Spinal cord (tissue), 10 donors: Measurements from ENCODE around the gene TK2. TPM values are rescaled to one million over a fixed set of nuclear protein-coding genes. Genes with fewer than 3 reads are reported as not detected.
A peak's percentile ranks its signal among the peaks of the same experiment; 100 is the strongest.
"Not testable (repeated sequence)": the region's sequence is repeated elsewhere in the genome, so short reads cannot be mapped to it uniquely, and the experiment has no call there.

Experiments
- DNase-seq, 6 donors: peaks; one replicate each; pipeline versions ENCODE4 v3.0.0 to v3.0.0-alpha.2; 2013 to 2015; ENCODE audit warnings: low spot score in 6 of 6, low read depth in 4 of 6
- H3K27ac ChIP-seq: one replicate; pipeline ENCODE4 v1.5.1; 2013; ENCODE audit warnings: low read depth, low read length, control low read depth
- H3K27me3 ChIP-seq: one replicate; pipeline ENCODE4 v1.6.1; 2013; ENCODE audit warnings: low read length; ENCODE audit not compliant: control insufficient read depth, insufficient read depth
- H3K36me3 ChIP-seq: one replicate; pipeline ENCODE4 v1.6.1; 2013; ENCODE audit warnings: low read length; ENCODE audit not compliant: control insufficient read depth, insufficient read depth
- H3K4me1 ChIP-seq: one replicate; pipeline ENCODE4 v1.6.1; 2013; ENCODE audit warnings: low read length; ENCODE audit not compliant: control insufficient read depth, insufficient read depth
- H3K4me3 ChIP-seq: one replicate; pipeline ENCODE4 v1.5.1; 2013; ENCODE audit warnings: low read depth, low read length, control low read depth
- H3K9me3 ChIP-seq: one replicate; pipeline ENCODE4 v1.6.1; 2013; ENCODE audit warnings: low read length; ENCODE audit not compliant: control insufficient read depth, insufficient read depth
- WGBS: methylation state at CpG from one replicate; pipeline ENCODE4 v1.1.5; 2013; ENCODE audit warnings: missing lambda C conversion rate; ENCODE audit not compliant: insufficient coverage; 5-methylcytosine and 5-hydroxymethylcytosine counted together
- polyA plus RNA-seq, 2 donors: library from polyadenylated mRNA; unstranded; fragments of 120-200 nt; gene quantifications; one replicate each; pipeline ENCODE4 v1.2.1, GENCODE V29; 2013; ENCODE audit not compliant: insufficient read length in 2 of 2
- total RNA-seq, 2 donors: library from RNA; depleted of rRNA in 1 of 2; stranded (reverse); fragments of 120-200 nt in 1 of 2; fragments of >200 nt in 1 of 2; gene quantifications; one replicate each; pipeline versions ENCODE4 v1.2.3 to v1.2.4, GENCODE V29; 2013 to 2014
- donor health status: healthy.

The TK2 gene
- total and polyA plus RNA-seq, 4 donors, result 32.6 to 42.8 (median 38.2) TPM

DNA sequence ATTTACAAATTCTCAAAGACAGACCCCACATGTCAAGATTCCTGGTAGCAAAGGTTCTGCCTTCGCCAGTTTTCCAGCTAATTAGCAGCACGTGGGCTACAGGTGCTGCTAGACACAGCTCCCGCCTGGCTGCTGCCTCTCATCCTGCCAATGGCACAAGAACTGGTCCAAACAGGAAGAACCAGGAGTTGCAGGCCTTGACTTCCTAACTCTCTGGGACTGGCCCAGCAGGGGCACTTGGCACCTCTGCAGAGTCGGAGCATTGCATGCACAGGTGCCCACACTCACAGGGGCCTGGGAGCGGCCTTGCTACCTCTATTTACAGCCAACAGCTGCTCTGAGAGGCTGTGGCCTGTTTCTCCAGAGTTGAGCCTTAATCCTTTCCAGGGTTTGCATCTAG lies 39.6 kb downstream of the TK2 start:
- H3K4me1 ChIP-seq, result peaks cover 31% of the 10 kb centered on the region
- DNase-seq, result no peak
- no peaks in the 10 kb centered on the region for H3K27me3 ChIP-seq
- H3K36me3 ChIP-seq, result peaks cover 45% of the 10 kb centered on the region
- no peak overlapping the region for H3K4me3 ChIP-seq
- WGBS, result 76% methylated on average over 5 of the region's 5 CpGs
- peak overlapping the region; percentile 42 for H3K27ac ChIP-seq
- no peaks in the 10 kb centered on the region for H3K9me3 ChIP-seq

DNA sequence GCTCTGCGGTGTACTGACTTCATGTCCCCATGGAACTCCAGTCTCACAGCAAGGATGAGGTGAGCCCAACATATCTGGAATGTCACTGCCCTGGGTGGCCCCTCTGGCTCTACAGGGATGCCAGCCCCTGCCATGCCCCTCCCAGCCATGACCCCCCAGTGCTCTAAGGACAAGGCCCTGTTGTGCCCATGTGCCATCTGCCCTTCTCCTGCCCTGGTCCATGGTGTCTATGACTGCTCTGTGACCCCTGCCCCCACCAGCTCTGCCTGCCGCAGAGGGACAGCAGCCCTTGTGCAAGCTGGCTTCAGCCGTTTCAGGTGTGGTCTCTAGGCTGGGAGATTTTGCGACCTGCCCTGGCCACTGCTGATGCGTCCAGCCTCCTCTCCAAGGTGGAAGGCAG lies 40.3 kb downstream of the TK2 start:
- no peaks in the 10 kb centered on the region for H3K9me3 ChIP-seq
- H3K27ac ChIP-seq, result no peak overlapping the region
- no peak for DNase-seq
- peaks cover 31% of the 10 kb centered on the region for H3K4me1 ChIP-seq
- peaks cover 42% of the 10 kb centered on the region for H3K36me3 ChIP-seq
- H3K4me3 ChIP-seq, result no peak overlapping the region
- no peaks in the 10 kb centered on the region for H3K27me3 ChIP-seq
- 67% methylated on average over 3 of the region's 5 CpGs for WGBS

DNA sequence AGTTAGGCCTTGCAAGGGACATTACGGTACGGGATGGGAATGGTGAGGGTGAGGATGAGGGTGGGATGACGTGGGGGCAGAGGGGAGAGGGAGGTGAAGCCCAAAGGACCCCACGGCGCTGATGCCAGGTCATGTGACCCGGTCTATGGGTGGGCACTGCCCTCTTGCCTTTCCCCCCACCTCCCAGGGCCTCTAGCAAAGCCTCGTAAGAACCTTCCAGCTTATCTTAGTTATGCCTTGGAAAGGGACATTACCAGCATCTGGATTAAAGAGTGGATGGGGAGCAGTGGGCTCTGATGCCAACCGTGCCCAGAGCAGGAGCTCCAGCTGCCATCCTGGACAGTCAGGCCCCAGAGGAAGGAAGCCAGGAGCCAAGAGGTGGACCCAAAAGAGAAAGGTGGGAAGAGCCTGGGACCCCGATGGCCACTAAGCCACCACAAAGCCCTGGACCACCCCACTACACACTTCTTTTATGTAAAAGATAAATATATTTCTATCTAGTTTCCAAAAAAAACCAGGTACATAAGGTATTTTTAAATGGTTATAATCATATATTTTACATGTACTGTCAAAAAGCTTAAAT lies 40.9 kb downstream of the TK2 start:
- H3K4me1 ChIP-seq, result peaks cover 31% of the 10 kb centered on the region
- peaks cover 38% of the 10 kb centered on the region for H3K36me3 ChIP-seq
- H3K4me3 ChIP-seq, result no peak overlapping the region
- no peaks in the 10 kb centered on the region for H3K27me3 ChIP-seq
- DNase-seq, result no peak
- 95% methylated on average over 3 of the region's 9 CpGs for WGBS
- no peaks in the 10 kb centered on the region for H3K9me3 ChIP-seq
- H3K27ac ChIP-seq, result no peak overlapping the region

DNA sequence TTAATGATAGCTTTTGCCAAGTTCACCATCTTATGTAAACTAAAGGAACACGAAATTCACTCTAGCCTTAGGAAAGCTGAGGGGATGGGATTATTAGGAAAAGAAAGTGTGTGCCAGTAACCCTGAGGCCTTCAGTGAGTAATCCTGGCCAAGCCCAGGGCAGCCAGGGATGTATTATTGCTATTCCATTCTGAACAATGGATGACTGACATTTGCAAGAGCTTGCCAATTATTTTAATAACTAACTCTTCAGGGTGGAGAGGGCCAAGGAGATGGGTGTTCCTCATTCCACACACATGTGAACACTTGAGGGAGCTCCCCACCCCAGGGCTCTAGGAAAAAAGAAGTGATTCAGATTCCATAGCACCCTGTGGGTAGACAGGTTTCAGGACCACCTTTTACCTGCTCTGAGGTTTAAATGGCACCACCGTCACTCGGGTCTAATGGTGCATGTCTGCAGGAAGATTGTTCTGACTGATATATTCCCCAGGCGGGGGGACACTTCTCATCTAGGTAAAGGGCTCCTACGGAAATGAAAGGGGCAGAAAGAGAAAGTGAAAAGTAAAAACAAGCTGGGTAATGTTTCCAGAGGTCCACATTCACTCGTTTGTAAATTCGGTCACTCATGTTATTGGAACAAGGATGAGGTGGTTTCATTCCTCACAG lies 41.5 kb downstream of the TK2 start:
- Histone ChIP-seq H3K27ac (no peak overlapping the region), H3K4me1 (peaks cover 31% of the 10 kb centered on the region), H3K9me3 (no peaks in the 10 kb centered on the region), H3K36me3 (peaks cover 31% of the 10 kb centered on the region), H3K27me3 (no peaks in the 10 kb centered on the region), H3K4me3 (no peak overlapping the region)
- WGBS, result 94% methylated on average over 6 of the region's 7 CpGs
- DNase-seq, result peak in 1 of 6 donors; percentile 53

DNA sequence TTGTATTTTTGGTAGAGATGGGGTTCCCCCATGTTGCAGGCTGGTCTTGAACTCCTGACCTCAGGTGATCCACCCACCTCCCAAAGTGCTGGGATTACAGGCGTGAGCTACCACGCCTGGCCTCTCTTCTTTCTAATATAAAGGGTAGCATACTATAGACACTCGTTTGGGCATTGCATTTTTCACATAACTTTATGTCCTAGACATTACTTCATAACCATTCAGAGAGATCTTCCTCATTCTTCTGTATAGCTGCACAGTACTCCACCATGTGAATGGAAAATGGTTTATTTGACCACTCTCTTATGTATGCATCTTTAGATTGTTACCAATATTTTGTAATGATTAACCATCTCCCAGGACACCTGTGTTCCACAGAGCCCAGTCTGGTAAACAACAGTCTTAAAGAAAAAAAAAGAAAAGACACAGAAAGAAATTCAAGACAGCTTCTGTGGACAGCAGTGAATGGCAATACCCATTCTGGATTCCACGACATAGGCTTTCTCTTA lies 42.1 kb downstream of the TK2 start:
- Histone ChIP-seq H3K27ac (no peak overlapping the region), H3K27me3 (no peaks in the 10 kb centered on the region), H3K4me3 (no peak overlapping the region), H3K4me1 (peaks cover 30% of the 10 kb centered on the region), H3K36me3 (peaks cover 29% of the 10 kb centered on the region), H3K9me3 (no peaks in the 10 kb centered on the region)
- DNase-seq, result no peak
- 100% methylated on average over 2 of the region's 4 CpGs for WGBS

DNA sequence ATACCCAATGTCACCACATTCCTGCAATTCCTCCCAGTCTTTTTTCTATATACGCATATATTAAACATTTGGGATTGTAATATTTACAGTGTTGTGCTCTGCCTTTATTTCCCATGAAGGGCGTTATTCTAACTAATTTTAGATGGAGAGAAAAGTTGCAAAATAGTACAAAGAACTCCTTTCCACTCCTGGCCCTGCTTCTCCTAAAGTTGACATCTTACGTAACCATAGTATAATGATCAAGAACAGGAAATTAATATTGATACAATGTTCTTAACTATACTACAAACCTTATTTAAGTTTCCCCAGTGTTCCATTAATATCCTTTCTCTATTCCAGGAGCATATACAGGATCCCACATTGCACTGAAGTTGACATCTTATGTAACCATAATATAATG lies 46.3 kb downstream of the TK2 start:
- Histone ChIP-seq H3K4me1 (no peaks in the 10 kb centered on the region), H3K36me3 (peaks cover 2% of the 10 kb centered on the region), H3K4me3 (no peak overlapping the region), H3K9me3 (no peaks in the 10 kb centered on the region), H3K27me3 (no peaks in the 10 kb centered on the region), H3K27ac (no peak overlapping the region)
- DNase-seq, result no peak
- no CpG with 5 or more reads among the region's 3 CpGs for WGBS

DNA sequence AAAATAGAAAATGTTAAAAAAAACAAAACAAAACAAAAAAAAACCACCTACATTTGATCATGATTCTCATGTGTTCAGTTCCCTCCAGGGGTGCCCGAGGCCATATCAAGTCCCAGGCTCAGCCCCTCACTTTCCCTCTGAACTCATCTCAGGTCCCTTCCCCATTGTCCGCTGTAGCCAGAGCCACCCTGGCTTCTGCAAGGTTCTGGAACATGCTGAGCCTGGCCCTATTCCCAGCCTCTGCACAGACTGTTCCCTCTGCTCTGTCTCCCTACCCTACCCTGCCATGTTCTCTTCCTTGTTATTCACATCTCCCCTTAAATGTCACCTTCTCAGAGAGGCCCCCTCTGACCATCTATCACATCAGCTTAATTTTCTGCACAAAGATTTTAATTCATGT lies 46.9 kb downstream of the TK2 start:
- 81% methylated on average over 2 of the region's 2 CpGs for whole genome bisulfite sequencing
- H3K4me3 ChIP-seq, result no peak overlapping the region
- no peak overlapping the region for H3K27ac ChIP-seq

DNA sequence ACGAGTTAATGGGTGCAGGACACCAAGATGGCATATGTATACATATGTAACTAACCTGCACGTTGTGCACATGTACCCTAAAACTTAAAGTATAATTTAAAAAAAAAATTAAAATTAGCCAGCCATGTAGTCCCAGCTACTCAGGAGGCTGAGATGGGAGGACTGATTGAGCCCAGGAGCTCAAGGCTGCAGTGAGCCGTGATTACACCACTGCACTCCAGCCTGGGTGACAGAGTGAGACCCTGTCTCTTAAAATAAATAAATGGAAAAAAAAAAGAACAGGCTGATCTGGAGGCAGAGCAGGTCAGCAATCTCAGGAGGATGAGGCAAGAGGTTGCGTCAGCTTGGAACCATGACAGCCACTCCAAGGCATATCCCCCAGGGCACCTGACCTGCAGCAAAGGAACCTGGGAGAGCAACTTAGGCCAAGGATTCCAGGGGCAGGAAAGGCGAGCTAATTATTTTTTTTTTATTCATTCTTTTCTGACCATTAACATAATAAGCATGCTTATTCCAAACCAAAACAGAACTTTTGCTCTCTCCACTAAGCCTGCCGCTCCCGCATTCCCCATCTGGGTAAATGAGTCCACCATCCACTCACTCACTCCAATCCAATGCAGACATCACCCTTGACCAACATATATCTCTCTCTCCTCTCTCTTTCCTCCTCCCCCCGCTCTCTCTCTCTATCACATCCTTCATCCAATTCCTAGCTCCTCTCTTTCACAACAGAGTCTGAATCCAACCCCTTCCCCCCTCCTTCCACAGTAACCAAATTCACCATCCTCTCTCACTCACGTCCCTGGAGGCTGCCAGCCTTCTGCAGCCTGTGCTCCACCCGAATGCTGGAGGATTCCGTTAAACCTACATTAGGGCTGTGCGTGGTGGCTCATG lies 47.7 kb downstream of the TK2 start:
- no peaks in the 10 kb centered on the region for H3K36me3 ChIP-seq
- H3K27ac ChIP-seq, result no peak overlapping the region
- 83% methylated on average over 9 of the region's 12 CpGs for WGBS
- H3K9me3 ChIP-seq, result no peaks in the 10 kb centered on the region
- no peak overlapping the region for H3K4me3 ChIP-seq
- DNase-seq, result no peak
- no peaks in the 10 kb centered on the region for H3K4me1 ChIP-seq
- no peaks in the 10 kb centered on the region for H3K27me3 ChIP-seq

More for the DNA sequence above, 46.9 kb downstream of the TK2 start:
- H3K4me1 ChIP-seq, result no peaks in the 10 kb centered on the region
- no peaks in the 10 kb centered on the region for H3K27me3 ChIP-seq
- peaks cover under 1% of the 10 kb centered on the region for H3K36me3 ChIP-seq
- no peaks in the 10 kb centered on the region for H3K9me3 ChIP-seq
- DNase-seq, result no peak

DNA sequence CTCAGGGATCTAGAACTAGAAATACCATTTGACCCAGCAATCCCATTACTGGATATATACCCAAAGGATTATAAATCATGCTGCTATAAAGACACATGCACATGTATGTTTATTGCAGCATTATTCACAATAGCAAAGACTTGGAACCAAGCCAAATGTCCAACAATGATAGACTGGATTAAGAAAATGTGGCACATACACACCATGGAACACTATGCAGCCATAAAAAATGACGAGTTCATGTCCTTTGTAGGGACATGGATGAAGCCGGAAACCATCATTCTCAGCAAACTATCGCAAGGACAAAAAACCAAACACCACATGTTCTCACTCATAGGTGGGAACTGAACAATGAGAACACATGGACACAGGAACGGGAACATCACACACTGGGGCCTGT lies 48.4 kb downstream of the TK2 start:
- H3K27me3 ChIP-seq, H3K9me3 ChIP-seq, H3K4me1 ChIP-seq, H3K27ac ChIP-seq, DNase-seq, H3K4me3 ChIP-seq, H3K36me3 ChIP-seq: not testable (repeated sequence)
- no CpG with 5 or more reads among the region's 4 CpGs for WGBS
